Loucy (cell line): ENCODE measurements around the gene RAD51B.

Experiments
- H2AFZ ChIP-seq: fragments of 200-600 bp; sonication (generic); 2 replicates; pipeline ENCODE4 v1.6.0; 2016; ENCODE audit warnings: antibody characterized with exemption, mild to moderate bottlenecking, low read length, moderate library complexity
- H3F3A ChIP-seq: fragments of 200-600 bp; 2 replicates; pipeline ENCODE4 v1.6.0; 2016; ENCODE audit warnings: antibody characterized with exemption, low read depth, mild to moderate bottlenecking
- H3K27me3 ChIP-seq: fragments of 200-600 bp; sonication (generic); 2 replicates; pipeline ENCODE4 v1.6.1; 2014; ENCODE audit warnings: low read length, mild to moderate bottlenecking; ENCODE audit not compliant: insufficient read depth, poor library complexity, severe bottlenecking
- H3K36me3 ChIP-seq: fragments of 200-600 bp; sonication (generic); 2 replicates; pipeline ENCODE4 v1.6.1; 2016; ENCODE audit warnings: low read length; ENCODE audit not compliant: insufficient read depth
- H3K4me1 ChIP-seq: fragments of 200-600 bp; sonication (generic); 2 replicates; pipeline ENCODE4 v1.5.1; 2014; ENCODE audit warnings: low read length, mild to moderate bottlenecking; ENCODE audit not compliant: insufficient read depth, poor library complexity, severe bottlenecking
- H3K4me2 ChIP-seq: fragments of 200-600 bp; sonication (generic); 2 replicates; pipeline ENCODE4 v1.6.0; 2014; ENCODE audit warnings: antibody characterized with exemption, low read length, low read depth, mild to moderate bottlenecking; ENCODE audit not compliant: poor library complexity, severe bottlenecking
- H3K4me3 ChIP-seq: fragments of 200-600 bp; sonication (generic); 2 replicates; pipeline ENCODE4 v1.5.1; 2014; ENCODE audit warnings: low read length, mild to moderate bottlenecking, mixed read lengths; ENCODE audit not compliant: poor library complexity, severe bottlenecking
- H3K79me2 ChIP-seq: fragments of 200-600 bp; sonication (generic); 2 replicates; pipeline ENCODE4 v1.6.1; 2014; ENCODE audit warnings: low read length; ENCODE audit not compliant: insufficient read depth
- H3K9ac ChIP-seq: fragments of 200-600 bp; sonication (generic); 2 replicates; pipeline ENCODE4 v1.6.0; 2014; ENCODE audit warnings: mild to moderate bottlenecking, low read depth, low read length, moderate library complexity; ENCODE audit not compliant: poor library complexity, severe bottlenecking
- H3K9me2 ChIP-seq: fragments of 200-600 bp; sonication (generic); replicated peaks from 2 replicates; pipeline ENCODE4 v1.6.1; 2016; ENCODE audit warnings: low read depth, low read length, mixed read lengths
- H3K9me3 ChIP-seq: fragments of 200-600 bp; sonication (generic); 2 replicates; pipeline ENCODE4 v1.6.1; 2014; ENCODE audit warnings: mild to moderate bottlenecking, antibody characterized with exemption, low read length, low read depth; ENCODE audit not compliant: insufficient read depth
- H4K20me1 ChIP-seq: fragments of 200-600 bp; sonication (generic); 2 replicates; pipeline ENCODE4 v1.6.0; 2014; ENCODE audit warnings: antibody characterized with exemption, low read length, mild to moderate bottlenecking; ENCODE audit not compliant: insufficient read depth, poor library complexity, severe bottlenecking
- CTCF ChIP-seq: fragments of 200-600 bp; sonication (generic); conservative IDR thresholded peaks from 2 replicates; pipeline ENCODE4 v1.5.1; 2014; ENCODE audit warnings: mild to moderate bottlenecking, antibody characterized with exemption, low read length
- EZH2phosphoT487 ChIP-seq: fragments of 200-600 bp; IDR thresholded peaks from 2 replicates; pipeline ENCODE4 v1.6.1; 2018; ENCODE audit warnings: antibody characterized with exemption, mild to moderate bottlenecking, moderate library complexity, borderline replicate concordance

Gene RAD51B

GRCh38 chr14:68691792-68692118 is 872.2 kb downstream of the RAD51B start:
- H3K4me2 ChIP-seq, result no peak overlapping the region
- no peaks in the 10 kb centered on the region for H3F3A ChIP-seq
- TF ChIP-seq EZH2phosphoT487, result no peak
- no peak for TF ChIP-seq CTCF
- no peaks in the 10 kb centered on the region for H3K79me2 ChIP-seq
- no peaks in the 10 kb centered on the region for H3K9me2 ChIP-seq
- H3K9me3 ChIP-seq, result no peaks in the 10 kb centered on the region
- H2AFZ ChIP-seq, result no peak overlapping the region
- no peak overlapping the region for H3K9ac ChIP-seq
- no peak overlapping the region for H3K4me3 ChIP-seq
- H3K36me3 ChIP-seq, result no peaks in the 10 kb centered on the region
- no peaks in the 10 kb centered on the region for H3K27me3 ChIP-seq
- peaks cover 34% of the 10 kb centered on the region for H3K4me1 ChIP-seq
- H4K20me1 ChIP-seq, result no peaks in the 10 kb centered on the region

- Histone ChIP-seq H3K4me1 (peaks cover 34% of the 10 kb centered on the region), H4K20me1 (no peaks in the 10 kb centered on the region), H3K9me3 (no peaks in the 10 kb centered on the region), H3K79me2 (no peaks in the 10 kb centered on the region), H3K9ac (no peak overlapping the region), H3F3A (no peaks in the 10 kb centered on the region), H2AFZ (no peak overlapping the region), H3K9me2 (no peaks in the 10 kb centered on the region), H3K4me3 (no peak overlapping the region), H3K27me3 (no peaks in the 10 kb centered on the region), H3K4me2 (no peak overlapping the region), H3K36me3 (no peaks in the 10 kb centered on the region)
- TF ChIP-seq CTCF (no peak), EZH2phosphoT487 (no peak)
Measured at GRCh38 chr14:68692216-68692615, 872.6 kb downstream of the RAD51B start.

- Histone ChIP-seq H3K4me1 (peaks cover 38% of the 10 kb centered on the region), H3K36me3 (no peaks in the 10 kb centered on the region), H3K9me3 (no peaks in the 10 kb centered on the region), H3K9ac (no peak overlapping the region), H3K79me2 (no peaks in the 10 kb centered on the region), H2AFZ (no peak overlapping the region), H3K4me3 (no peak overlapping the region), H3K27me3 (no peaks in the 10 kb centered on the region), H3K9me2 (no peaks in the 10 kb centered on the region), H4K20me1 (no peaks in the 10 kb centered on the region), H3F3A (no peaks in the 10 kb centered on the region), H3K4me2 (no peak overlapping the region)
- TF ChIP-seq EZH2phosphoT487 (no peak), CTCF (no peak)
Measured at GRCh38 chr14:68692916-68693771, 873.6 kb downstream of the RAD51B start.
